GM23338 (cell line): ENCODE data around the gene ZBTB6.

Experiments used
- CREB1 ChIP-seq: fragments of 250-450 bp; sonication (Bioruptor Pico); IDR thresholded peaks from 2 replicates; pipeline ENCODE4 v1.5.0; 2020; ENCODE audit warnings: low read depth, mild to moderate bottlenecking, moderate library complexity
- EZH2 ChIP-seq: fragments of 200-600 bp; sonication (generic); IDR thresholded peaks from one replicate; pipeline ENCODE4 v1.8.0; 2017; ENCODE audit warnings: antibody characterized with exemption, mild to moderate bottlenecking, low read depth; ENCODE audit not compliant: unreplicated experiment
- EZH2phosphoT487 ChIP-seq: fragments of 200-600 bp; sonication (generic); IDR thresholded peaks from one replicate; pipeline ENCODE4 v1.8.1; 2018; ENCODE audit warnings: antibody characterized with exemption; ENCODE audit not compliant: unreplicated experiment
- JUNB ChIP-seq: IDR thresholded peaks from one replicate; pipeline ENCODE4 v1.6.1; 2016; ENCODE audit warnings: antibody characterized with exemption; ENCODE audit not compliant: unreplicated experiment
- NANOG ChIP-seq: IDR thresholded peaks from 2 replicates; pipeline ENCODE4 v1.6.1; 2016; ENCODE audit warnings: antibody characterized with exemption, borderline replicate concordance
- POLR2AphosphoS5 ChIP-seq: IDR thresholded peaks from 2 replicates; pipeline ENCODE4 v1.6.1; 2016; ENCODE audit warnings: antibody characterized with exemption, low read depth
- STAT1 ChIP-seq: IDR thresholded peaks from one replicate; pipeline ENCODE4 v1.6.1; 2016; ENCODE audit warnings: antibody characterized with exemption; ENCODE audit not compliant: unreplicated experiment
- ZNF114 ChIP-seq: fragments of 250-450 bp; sonication (Bioruptor Pico); IDR thresholded peaks from 2 replicates; pipeline ENCODE4 v1.5.0; 2020; ENCODE audit warnings: mild to moderate bottlenecking, moderate library complexity
- ZNF331 ChIP-seq: fragments of 250-450 bp; sonication (Bioruptor Pico); IDR thresholded peaks from 2 replicates; pipeline ENCODE4 v1.5.0; 2020; ENCODE audit warnings: low read depth, mild to moderate bottlenecking, moderate library complexity
- TF ChIP-seq, protein P1 (sequence below), 2 experiments: fragments of 200-600 bp in 1 of 2; sonication (generic) in 1 of 2; conservative IDR thresholded peaks; 2 replicates each; pipeline versions ENCODE4 v1.5.1 to v1.6.1; 2016 to 2017; ENCODE audit warnings: antibody characterized with exemption in 2 of 2, low read depth in 2 of 2, mild to moderate bottlenecking in 2 of 2, moderate library complexity in 1 of 2
- TF ChIP-seq, protein P2 (sequence below): IDR thresholded peaks from one replicate; pipeline ENCODE4 v1.6.1; 2018; ENCODE audit warnings: antibody characterized with exemption; ENCODE audit not compliant: unreplicated experiment
- TF ChIP-seq, protein P3 (sequence below): IDR thresholded peaks from 2 replicates; pipeline ENCODE4 v1.6.1; 2016; ENCODE audit warnings: antibody characterized with exemption
- TF ChIP-seq, protein P4 (sequence below): fragments of 250-450 bp; sonication (Bioruptor Pico); IDR thresholded peaks from 2 replicates; pipeline ENCODE4 v1.5.0; 2020; ENCODE audit warnings: mild to moderate bottlenecking, moderate library complexity

DNA sequence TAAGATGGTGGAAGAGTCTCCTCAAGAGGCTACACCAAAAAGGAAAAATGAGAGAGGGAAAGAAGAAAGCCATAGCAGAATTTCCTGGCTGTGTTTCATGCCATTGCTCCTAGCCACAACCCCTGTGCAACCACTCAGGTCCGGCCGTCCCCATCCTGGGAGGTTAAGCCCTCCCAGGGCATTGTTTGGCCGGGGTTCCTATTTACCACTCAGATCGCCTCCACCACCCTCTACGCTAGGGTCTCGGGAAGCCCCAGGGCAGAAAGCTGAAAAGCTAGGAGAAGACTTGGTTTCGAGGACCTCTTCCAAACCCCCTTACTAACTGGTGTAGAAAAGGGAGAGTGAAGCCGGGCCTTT is 8.7 kb downstream of the ZBTB6 start:
- TF ChIP-seq, protein P1, sequence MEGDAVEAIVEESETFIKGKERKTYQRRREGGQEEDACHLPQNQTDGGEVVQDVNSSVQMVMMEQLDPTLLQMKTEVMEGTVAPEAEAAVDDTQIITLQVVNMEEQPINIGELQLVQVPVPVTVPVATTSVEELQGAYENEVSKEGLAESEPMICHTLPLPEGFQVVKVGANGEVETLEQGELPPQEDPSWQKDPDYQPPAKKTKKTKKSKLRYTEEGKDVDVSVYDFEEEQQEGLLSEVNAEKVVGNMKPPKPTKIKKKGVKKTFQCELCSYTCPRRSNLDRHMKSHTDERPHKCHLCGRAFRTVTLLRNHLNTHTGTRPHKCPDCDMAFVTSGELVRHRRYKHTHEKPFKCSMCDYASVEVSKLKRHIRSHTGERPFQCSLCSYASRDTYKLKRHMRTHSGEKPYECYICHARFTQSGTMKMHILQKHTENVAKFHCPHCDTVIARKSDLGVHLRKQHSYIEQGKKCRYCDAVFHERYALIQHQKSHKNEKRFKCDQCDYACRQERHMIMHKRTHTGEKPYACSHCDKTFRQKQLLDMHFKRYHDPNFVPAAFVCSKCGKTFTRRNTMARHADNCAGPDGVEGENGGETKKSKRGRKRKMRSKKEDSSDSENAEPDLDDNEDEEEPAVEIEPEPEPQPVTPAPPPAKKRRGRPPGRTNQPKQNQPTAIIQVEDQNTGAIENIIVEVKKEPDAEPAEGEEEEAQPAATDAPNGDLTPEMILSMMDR (conservative IDR thresholded peaks at IDR 0.05; ENCODE audit: low read depth in 2 of 2): no peak
- TF ChIP-seq EZH2phosphoT487: no peak
- TF ChIP-seq, protein P2, sequence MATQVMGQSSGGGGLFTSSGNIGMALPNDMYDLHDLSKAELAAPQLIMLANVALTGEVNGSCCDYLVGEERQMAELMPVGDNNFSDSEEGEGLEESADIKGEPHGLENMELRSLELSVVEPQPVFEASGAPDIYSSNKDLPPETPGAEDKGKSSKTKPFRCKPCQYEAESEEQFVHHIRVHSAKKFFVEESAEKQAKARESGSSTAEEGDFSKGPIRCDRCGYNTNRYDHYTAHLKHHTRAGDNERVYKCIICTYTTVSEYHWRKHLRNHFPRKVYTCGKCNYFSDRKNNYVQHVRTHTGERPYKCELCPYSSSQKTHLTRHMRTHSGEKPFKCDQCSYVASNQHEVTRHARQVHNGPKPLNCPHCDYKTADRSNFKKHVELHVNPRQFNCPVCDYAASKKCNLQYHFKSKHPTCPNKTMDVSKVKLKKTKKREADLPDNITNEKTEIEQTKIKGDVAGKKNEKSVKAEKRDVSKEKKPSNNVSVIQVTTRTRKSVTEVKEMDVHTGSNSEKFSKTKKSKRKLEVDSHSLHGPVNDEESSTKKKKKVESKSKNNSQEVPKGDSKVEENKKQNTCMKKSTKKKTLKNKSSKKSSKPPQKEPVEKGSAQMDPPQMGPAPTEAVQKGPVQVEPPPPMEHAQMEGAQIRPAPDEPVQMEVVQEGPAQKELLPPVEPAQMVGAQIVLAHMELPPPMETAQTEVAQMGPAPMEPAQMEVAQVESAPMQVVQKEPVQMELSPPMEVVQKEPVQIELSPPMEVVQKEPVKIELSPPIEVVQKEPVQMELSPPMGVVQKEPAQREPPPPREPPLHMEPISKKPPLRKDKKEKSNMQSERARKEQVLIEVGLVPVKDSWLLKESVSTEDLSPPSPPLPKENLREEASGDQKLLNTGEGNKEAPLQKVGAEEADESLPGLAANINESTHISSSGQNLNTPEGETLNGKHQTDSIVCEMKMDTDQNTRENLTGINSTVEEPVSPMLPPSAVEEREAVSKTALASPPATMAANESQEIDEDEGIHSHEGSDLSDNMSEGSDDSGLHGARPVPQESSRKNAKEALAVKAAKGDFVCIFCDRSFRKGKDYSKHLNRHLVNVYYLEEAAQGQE: no peak
- no peak for TF ChIP-seq EZH2
- no peak for TF ChIP-seq POLR2AphosphoS5
- no peak for TF ChIP-seq CREB1 (CRISPR knock-in tag)
- TF ChIP-seq ZNF331: no peak
- TF ChIP-seq, protein P3, sequence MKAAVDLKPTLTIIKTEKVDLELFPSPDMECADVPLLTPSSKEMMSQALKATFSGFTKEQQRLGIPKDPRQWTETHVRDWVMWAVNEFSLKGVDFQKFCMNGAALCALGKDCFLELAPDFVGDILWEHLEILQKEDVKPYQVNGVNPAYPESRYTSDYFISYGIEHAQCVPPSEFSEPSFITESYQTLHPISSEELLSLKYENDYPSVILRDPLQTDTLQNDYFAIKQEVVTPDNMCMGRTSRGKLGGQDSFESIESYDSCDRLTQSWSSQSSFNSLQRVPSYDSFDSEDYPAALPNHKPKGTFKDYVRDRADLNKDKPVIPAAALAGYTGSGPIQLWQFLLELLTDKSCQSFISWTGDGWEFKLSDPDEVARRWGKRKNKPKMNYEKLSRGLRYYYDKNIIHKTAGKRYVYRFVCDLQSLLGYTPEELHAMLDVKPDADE: no peak
- no peak for TF ChIP-seq NANOG
- no peak for TF ChIP-seq ZNF114
- TF ChIP-seq JUNB: no peak
- no peak for TF ChIP-seq STAT1
- TF ChIP-seq, protein P4, sequence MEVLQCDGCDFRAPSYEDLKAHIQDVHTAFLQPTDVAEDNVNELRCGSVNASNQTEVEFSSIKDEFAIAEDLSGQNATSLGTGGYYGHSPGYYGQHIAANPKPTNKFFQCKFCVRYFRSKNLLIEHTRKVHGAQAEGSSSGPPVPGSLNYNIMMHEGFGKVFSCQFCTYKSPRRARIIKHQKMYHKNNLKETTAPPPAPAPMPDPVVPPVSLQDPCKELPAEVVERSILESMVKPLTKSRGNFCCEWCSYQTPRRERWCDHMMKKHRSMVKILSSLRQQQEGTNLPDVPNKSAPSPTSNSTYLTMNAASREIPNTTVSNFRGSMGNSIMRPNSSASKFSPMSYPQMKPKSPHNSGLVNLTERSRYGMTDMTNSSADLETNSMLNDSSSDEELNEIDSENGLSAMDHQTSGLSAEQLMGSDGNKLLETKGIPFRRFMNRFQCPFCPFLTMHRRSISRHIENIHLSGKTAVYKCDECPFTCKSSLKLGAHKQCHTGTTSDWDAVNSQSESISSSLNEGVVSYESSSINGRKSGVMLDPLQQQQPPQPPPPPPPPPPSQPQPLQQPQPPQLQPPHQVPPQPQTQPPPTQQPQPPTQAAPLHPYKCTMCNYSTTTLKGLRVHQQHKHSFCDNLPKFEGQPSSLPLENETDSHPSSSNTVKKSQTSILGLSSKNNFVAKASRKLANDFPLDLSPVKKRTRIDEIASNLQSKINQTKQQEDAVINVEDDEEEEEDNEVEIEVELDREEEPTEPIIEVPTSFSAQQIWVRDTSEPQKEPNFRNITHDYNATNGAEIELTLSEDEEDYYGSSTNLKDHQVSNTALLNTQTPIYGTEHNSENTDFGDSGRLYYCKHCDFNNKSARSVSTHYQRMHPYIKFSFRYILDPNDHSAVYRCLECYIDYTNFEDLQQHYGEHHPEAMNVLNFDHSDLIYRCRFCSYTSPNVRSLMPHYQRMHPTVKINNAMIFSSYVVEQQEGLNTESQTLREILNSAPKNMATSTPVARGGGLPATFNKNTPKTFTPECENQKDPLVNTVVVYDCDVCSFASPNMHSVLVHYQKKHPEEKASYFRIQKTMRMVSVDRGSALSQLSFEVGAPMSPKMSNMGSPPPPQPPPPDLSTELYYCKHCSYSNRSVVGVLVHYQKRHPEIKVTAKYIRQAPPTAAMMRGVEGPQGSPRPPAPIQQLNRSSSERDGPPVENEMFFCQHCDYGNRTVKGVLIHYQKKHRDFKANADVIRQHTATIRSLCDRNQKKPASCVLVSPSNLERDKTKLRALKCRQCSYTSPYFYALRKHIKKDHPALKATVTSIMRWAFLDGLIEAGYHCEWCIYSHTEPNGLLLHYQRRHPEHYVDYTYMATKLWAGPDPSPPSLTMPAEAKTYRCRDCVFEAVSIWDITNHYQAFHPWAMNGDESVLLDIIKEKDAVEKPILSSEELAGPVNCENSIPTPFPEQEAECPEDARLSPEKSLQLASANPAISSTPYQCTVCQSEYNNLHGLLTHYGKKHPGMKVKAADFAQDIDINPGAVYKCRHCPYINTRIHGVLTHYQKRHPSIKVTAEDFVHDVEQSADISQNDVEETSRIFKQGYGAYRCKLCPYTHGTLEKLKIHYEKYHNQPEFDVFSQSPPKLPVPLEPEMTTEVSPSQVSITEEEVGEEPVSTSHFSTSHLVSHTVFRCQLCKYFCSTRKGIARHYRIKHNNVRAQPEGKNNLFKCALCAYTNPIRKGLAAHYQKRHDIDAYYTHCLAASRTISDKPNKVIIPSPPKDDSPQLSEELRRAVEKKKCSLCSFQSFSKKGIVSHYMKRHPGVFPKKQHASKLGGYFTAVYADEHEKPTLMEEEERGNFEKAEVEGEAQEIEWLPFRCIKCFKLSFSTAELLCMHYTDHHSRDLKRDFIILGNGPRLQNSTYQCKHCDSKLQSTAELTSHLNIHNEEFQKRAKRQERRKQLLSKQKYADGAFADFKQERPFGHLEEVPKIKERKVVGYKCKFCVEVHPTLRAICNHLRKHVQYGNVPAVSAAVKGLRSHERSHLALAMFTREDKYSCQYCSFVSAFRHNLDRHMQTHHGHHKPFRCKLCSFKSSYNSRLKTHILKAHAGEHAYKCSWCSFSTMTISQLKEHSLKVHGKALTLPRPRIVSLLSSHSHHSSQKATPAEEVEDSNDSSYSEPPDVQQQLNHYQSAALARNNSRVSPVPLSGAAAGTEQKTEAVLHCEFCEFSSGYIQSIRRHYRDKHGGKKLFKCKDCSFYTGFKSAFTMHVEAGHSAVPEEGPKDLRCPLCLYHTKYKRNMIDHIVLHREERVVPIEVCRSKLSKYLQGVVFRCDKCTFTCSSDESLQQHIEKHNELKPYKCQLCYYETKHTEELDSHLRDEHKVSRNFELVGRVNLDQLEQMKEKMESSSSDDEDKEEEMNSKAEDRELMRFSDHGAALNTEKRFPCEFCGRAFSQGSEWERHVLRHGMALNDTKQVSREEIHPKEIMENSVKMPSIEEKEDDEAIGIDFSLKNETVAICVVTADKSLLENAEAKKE (CRISPR knock-in tag): no peak
